GM18505 (cell line): Measurements from ENCODE around the gene CAB39.

Source experiments
- ATAC-seq: cut with Tn5 transposase; IDR thresholded peaks from one replicate; pipeline ENCODE4 v1.9.1; 2021; ENCODE audit not compliant: unreplicated experiment
- POLR2A ChIP-seq: IDR thresholded peaks from 4 replicates; pipeline ENCODE4 v1.6.1; 2011; ENCODE audit warnings: borderline replicate concordance; ENCODE audit not compliant: insufficient read depth, insufficient read length; ENCODE audit errors: extremely low read depth

Gene CAB39

GRCh38 chr2:230758566-230759480 is 46.2 kb downstream of the CAB39 start:
- ATAC-seq, result no peak

GRCh38 chr2:230759481-230760167 is 47.0 kb downstream of the CAB39 start:
- TF ChIP-seq POLR2A, result no peak
- no peak for ATAC-seq

More at GRCh38 chr2:230758566-230759480, 46.2 kb downstream of the CAB39 start:
- TF ChIP-seq POLR2A, result no peak

GRCh38 chr2:230761704-230762103 is 49.1 kb downstream of the CAB39 start:
- no peak for TF ChIP-seq POLR2A
- ATAC-seq, result no peak

- no peak for ATAC-seq
- TF ChIP-seq POLR2A, result no peak
Observed at GRCh38 chr2:230762317-230762896, 49.8 kb downstream of the CAB39 start.

- no peak for ATAC-seq
- no peak for TF ChIP-seq POLR2A
Observed at GRCh38 chr2:230764346-230764745, 51.7 kb downstream of the CAB39 start.

GRCh38 chr2:230765611-230766300 is 53.1 kb downstream of the CAB39 start:
- ATAC-seq, result no peak
- TF ChIP-seq POLR2A, result no peak

- no peak for ATAC-seq
- no peak for TF ChIP-seq POLR2A
Observed at GRCh38 chr2:230767862-230768388, 55.3 kb downstream of the CAB39 start.

- ATAC-seq, result no peak
- TF ChIP-seq POLR2A, result no peak
Observed at GRCh38 chr2:230770804-230771203, 58.2 kb downstream of the CAB39 start.

GRCh38 chr2:230772156-230772555 is 59.5 kb downstream of the CAB39 start:
- no peak for ATAC-seq
- no peak for TF ChIP-seq POLR2A

- no peak for ATAC-seq
- TF ChIP-seq POLR2A, result no peak
Observed at GRCh38 chr2:230773039-230773773, 60.6 kb downstream of the CAB39 start.

GRCh38 chr2:230774348-230774951 is 61.8 kb downstream of the CAB39 start:
- ATAC-seq, result no peak
- TF ChIP-seq POLR2A, result no peak

- TF ChIP-seq POLR2A, result no peak
- ATAC-seq, result no peak
Observed at GRCh38 chr2:230775737-230776136, 63.1 kb downstream of the CAB39 start.

GRCh38 chr2:230777721-230778120 is 65.1 kb downstream of the CAB39 start:
- no peak for TF ChIP-seq POLR2A
- ATAC-seq, result no peak
